ENCODE measurements around the gene PDE3B. TPM values are rescaled to one million over a fixed set of nuclear protein-coding genes. Genes with fewer than 3 reads are reported as not detected.
"Not testable (repeated sequence)": the region's sequence is repeated elsewhere in the genome, so short reads cannot be mapped to it uniquely, and the experiment has no call there.

Gene PDE3B
- total RNA-seq, 1 donor from 2014 or later, result 4.8 TPM

DNA sequence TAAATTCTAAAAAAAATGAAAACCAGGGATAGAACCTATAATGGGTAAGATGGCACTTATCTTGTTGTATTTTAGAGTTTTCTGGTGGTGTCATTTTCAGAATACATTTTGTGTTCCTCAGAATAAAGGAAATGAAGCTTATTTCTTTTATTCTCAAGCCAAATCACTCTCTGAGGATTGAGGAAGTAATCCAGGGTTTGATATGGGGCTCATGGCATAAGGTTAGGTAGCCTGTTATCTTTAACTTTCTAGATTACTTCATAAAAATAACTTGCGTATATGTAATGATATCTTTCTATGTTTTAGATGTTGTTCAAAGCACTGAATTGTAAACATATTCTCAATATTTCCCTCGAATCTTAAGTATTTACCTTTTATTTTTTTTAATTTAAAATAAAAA lies 33.5 kb downstream of the PDE3B start:
- H3K4me3 ChIP-seq (ENCODE audit: low read depth, low read length), result no peak overlapping the region
- TF ChIP-seq, protein P1, sequence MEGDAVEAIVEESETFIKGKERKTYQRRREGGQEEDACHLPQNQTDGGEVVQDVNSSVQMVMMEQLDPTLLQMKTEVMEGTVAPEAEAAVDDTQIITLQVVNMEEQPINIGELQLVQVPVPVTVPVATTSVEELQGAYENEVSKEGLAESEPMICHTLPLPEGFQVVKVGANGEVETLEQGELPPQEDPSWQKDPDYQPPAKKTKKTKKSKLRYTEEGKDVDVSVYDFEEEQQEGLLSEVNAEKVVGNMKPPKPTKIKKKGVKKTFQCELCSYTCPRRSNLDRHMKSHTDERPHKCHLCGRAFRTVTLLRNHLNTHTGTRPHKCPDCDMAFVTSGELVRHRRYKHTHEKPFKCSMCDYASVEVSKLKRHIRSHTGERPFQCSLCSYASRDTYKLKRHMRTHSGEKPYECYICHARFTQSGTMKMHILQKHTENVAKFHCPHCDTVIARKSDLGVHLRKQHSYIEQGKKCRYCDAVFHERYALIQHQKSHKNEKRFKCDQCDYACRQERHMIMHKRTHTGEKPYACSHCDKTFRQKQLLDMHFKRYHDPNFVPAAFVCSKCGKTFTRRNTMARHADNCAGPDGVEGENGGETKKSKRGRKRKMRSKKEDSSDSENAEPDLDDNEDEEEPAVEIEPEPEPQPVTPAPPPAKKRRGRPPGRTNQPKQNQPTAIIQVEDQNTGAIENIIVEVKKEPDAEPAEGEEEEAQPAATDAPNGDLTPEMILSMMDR (conservative IDR thresholded peaks at IDR 0.05; ENCODE audit: low read depth, low read length), result no peak
- no peak for DNase-seq (ENCODE audit: low read depth)

DNA sequence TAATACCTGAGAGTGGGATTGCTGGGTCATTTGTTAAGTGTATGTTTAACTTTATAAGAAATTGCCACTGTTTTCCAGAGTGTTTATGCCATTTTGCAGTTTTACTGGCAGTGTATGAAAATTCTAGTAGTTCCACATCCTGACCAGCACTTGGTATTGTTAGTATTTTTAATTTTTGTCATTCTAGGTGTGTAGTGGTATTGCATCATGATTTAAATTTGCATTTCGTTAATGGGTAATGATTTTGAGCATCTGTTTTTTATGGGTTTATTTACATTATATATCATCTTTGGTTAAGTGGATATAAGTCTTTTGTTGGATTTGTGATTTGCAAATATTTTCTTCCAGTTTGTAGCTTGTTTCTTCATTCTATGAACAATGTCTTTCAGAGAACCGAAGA lies 34.7 kb downstream of the PDE3B start:
- DNase-seq (ENCODE audit: low read depth), result no peak
- H3K4me3 ChIP-seq (ENCODE audit: low read depth, low read length), result no peak overlapping the region
- TF ChIP-seq, protein P1 (conservative IDR thresholded peaks at IDR 0.05; ENCODE audit: low read depth, low read length), result no peak

DNA sequence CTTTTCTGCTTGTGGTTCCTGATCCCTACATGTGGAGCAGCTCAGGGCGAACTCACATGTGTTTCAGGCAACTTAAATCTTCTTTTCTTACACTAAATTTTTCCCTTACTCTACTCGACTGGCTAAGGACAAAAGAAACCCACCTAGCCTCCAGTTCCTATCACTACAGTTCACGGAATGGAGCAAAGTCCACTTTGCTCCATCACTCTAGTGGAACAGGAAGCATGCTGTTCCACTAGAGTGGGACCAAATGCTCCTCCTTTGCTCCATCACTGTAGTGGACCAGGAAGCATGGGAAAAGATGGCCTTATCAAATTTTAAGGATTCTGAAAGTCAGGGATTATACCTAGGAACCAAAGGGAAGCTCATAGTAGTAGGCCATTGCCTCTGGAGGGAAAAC lies 36.1 kb downstream of the PDE3B start:
- no peak for DNase-seq (ENCODE audit: low read depth)
- no peak overlapping the region for H3K4me3 ChIP-seq (ENCODE audit: low read depth, low read length)
- TF ChIP-seq, protein P1 (conservative IDR thresholded peaks at IDR 0.05; ENCODE audit: low read depth, low read length), result no peak

DNA sequence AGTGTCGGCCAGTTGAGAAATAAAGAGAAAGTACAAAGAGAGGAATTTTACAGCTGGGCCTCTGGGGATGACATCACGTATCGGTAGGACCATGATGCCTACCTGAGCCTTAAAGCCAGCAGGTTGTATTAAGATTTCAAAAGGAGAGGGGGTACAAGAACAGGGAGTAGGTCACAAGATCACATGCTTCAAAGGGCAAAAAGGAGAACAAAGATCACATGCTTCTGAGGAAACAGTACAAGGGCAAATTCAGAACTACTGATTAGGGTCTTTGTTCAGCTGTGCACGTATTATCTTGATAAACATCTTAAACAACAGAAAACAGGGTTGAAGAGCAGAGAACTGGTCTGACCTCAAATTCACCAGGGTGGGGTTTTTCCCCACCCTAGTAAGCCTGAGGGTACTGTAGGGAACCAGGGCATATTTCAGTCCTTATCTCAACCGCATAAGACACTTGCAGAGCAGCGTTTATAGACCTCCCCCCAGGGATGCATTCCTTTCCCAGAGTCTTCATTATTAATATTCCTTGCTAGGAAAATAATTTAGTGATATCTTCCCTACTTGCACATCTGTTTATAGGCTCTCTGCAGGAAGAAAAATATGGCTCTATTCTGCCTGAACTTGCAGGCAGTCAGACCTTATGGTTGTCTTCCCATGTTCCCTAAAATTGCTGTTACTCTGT lies 40.8 kb downstream of the PDE3B start:
- DNase-seq (ENCODE audit: low read depth); H3K4me3 ChIP-seq (ENCODE audit: low read depth, low read length): not testable (repeated sequence)

DNA sequence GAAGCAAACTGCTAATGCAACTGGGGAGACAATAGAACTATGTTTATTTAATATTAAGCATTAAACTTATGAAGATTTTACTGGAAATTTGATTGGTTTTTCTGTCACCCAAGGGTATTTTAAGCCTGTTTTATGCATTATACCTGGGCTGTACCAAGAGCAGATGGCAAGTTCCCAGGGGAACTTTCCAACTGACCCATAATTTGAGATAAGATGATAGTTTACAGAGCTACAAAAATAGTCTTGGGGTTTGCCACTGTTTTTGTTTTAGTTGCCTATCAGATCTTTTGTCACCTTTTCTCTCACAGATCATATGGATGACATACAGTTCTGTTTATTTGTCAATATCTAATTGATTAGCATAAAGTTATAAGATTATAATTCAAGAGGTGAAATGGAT lies 43.9 kb downstream of the PDE3B start:
- DNase-seq (ENCODE audit: low read depth), result no peak
- H3K4me3 ChIP-seq (ENCODE audit: low read depth, low read length), result no peak overlapping the region
- TF ChIP-seq, protein P1 (conservative IDR thresholded peaks at IDR 0.05; ENCODE audit: low read depth, low read length), result no peak

DNA sequence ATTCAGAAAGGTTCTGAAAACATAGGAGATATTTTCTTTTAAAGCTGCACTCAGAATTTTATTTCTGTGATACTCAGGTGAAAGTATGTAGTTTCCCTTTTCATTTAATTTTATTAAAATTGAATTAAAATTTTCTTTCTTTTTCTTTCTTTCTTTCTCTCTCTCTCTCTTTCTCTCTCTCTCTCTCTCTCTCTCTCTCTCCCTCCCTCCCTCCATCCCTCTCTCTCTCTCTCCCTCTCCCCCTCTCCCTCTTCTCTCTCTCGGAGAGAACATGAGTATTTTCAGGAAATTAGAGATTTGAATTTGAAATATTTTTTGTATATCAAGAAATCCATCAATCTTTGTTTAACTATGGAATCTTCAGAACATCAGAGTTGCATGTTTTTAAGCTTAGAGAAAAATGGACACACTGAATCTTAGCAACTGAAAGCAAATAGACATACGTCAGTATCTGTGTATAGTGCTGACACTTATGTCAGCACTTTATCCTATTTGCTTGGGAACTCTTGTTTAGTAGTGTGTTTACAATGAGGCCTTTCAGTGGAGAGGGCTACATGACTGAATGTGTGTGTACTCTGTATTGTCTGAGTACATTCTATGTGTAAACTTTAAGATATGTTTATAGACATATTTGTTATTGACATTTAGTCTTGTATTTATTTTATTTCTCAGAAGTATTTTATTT lies 44.5 kb downstream of the PDE3B start:
- H3K4me3 ChIP-seq (ENCODE audit: low read depth, low read length), result no peak overlapping the region
- TF ChIP-seq, protein P1 (conservative IDR thresholded peaks at IDR 0.05; ENCODE audit: low read depth, low read length), result no peak
- DNase-seq (ENCODE audit: low read depth), result no peak

DNA sequence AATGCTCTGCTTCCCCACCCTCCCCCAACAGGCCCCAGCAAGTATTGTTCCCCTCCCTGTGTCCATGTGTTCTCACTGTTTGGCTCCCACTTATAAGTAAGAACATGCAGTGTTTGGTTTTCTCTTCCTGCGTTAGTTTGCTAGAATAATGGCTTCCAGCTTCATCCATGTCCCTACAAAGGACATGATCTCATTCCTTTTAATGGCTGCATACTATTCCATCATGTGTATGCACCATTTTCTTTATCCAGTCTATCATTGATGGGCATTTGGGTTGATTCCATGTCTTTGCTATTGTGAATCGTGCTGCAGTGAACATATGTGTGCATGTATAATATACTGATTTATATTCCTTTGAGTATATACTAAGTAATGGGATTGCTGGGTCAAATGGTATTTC lies 52.1 kb downstream of the PDE3B start:
- DNase-seq (ENCODE audit: low read depth); H3K4me3 ChIP-seq (ENCODE audit: low read depth, low read length): not testable (repeated sequence)

DNA sequence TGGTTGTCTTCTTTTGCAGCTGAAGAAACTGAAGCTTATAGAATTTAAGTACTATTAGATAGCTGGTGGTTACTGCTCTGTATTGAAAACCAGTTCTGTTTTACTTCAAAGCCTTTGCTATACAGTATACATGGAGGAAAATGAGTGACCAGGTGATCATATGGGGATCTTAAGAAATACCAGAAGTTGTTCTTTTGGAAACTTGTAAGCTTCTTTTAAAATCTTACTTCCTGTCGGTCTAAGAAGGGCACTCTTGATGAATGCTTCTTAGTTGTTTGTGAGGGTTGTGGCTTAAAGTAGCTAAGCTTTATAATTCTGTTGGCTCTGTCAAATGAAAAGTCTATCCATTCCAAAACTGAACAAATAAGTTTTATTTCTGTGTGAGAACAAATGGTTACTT lies 55.2 kb downstream of the PDE3B start:
- TF ChIP-seq, protein P1 (conservative IDR thresholded peaks at IDR 0.05; ENCODE audit: low read depth, low read length), result no peak
- DNase-seq (ENCODE audit: low read depth), result no peak
- no peak overlapping the region for H3K4me3 ChIP-seq (ENCODE audit: low read depth, low read length)
